NCI-H2171 (cell line): ENCODE data around the gene RNF223.

Experiments used
- DNase-seq: peaks from one replicate; lab custom pipeline; 2025; lab: John Stamatoyannopoulos, UW

The RNF223 gene

GRCh38 chr1:1026599-1027413 is 47.3 kb downstream of the RNF223 start:
- DNase-seq, result no peak

GRCh38 chr1:1025730-1026129 is 48.4 kb downstream of the RNF223 start:
- no peak for DNase-seq

- no peak for DNase-seq
Observed at GRCh38 chr1:1024771-1025699, 49.1 kb downstream of the RNF223 start.

- DNase-seq, result no peak
Observed at GRCh38 chr1:1024149-1024770, 49.8 kb downstream of the RNF223 start.

GRCh38 chr1:1023700-1024099 is 50.4 kb downstream of the RNF223 start:
- DNase-seq, result no peak

GRCh38 chr1:1022302-1023009 is 51.6 kb downstream of the RNF223 start:
- DNase-seq, result no peak

GRCh38 chr1:1021920-1022259 is 52.2 kb downstream of the RNF223 start:
- no peak for DNase-seq

GRCh38 chr1:1021010-1021919 is 52.8 kb downstream of the RNF223 start:
- no peak for DNase-seq
